IPS DF 4.7 (cell line): ENCODE measurements around the gene SLAIN1.
"Not testable (repeated sequence)": the region's sequence is repeated elsewhere in the genome, so short reads cannot be mapped to it uniquely, and the experiment has no call there.

Experiments
- DNase-seq: peaks from one replicate; pipeline ENCODE4 v3.0.0-alpha.2; 2013; ENCODE audit warnings: low spot score; ENCODE audit errors: extremely low read depth

The SLAIN1 gene

DNA sequence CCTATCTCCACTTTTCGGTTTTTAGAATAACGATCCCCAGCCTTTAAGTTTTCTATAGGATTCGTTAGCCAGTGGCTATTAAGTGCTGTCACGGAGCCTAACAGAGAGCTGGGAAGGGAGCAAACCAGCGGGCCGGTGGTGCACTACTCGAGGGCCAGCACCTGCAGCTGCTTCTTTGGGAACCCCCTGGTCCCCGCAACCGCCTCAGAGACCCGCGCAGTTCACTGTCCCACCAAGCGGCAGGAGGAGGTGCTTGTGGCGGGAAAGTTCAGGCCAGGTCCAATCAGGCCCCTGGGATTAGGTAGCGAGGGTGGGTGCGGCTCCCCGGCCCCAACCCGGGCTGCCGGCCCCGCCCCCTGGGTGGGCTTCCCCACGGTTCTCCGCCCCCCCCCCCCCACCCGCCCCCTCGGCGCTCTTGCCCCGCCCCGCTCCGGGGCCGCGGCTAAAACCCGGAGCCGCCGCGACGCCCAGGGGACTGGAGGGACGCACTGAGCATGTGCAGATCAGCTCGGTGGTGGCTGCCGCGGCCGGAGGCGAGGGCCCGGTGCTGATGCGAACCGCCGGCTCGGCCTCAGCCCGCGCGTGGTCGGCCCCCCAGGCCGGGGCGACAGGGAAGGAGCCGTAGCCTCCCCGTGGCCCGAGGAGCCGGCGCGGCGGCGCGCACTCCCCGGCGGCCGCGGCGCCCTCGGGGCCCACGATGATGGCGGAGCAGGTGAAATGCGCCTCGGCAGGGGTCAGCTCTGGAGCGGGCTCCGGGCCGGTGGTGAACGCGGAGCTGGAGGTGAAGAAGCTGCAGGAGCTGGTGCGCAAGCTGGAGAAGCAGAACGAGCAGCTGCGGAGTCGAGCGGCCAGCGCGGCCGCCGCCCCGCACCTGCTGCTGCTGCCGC lies at the start of gene SLAIN1:
Gene SLAIN1, plus strand, starts transcription at position 471 of the 887 bp plus-strand sequence. Its CDS starts 227 bp downstream, at position 698.
- peak; percentile 49 for DNase-seq

GRCh38 chr13:77650409-77650808 lies 47.1 kb upstream of the SLAIN1 start:
- DNase-seq: no peak

- DNase-seq: no peak
Observed at GRCh38 chr13:77653301-77653700, 44.2 kb upstream of the SLAIN1 start.

DNA sequence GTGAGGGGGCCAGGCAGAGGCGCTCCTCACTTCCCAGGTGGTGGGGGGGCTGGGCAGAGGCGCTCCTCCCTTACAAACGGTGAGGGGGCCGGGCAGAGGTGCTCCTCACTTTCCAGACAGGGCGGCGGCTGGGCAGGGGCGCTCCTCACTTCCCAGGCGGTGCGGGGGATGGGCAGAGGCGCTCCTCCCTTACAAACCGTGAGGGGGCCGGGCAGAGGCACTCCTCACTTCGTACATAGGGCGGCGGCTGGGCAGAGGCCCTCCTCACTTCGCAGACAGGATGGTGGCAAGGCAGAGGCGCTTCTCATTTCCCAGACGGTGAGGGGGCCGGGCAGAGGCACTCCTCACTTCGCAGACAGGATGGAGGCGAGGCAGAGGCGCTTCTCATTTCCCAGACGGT lies 37.5 kb upstream of the SLAIN1 start:
- DNase-seq: not testable (repeated sequence)

- no peak for DNase-seq
Observed at GRCh38 chr13:77660841-77661250, 36.6 kb upstream of the SLAIN1 start.

DNA sequence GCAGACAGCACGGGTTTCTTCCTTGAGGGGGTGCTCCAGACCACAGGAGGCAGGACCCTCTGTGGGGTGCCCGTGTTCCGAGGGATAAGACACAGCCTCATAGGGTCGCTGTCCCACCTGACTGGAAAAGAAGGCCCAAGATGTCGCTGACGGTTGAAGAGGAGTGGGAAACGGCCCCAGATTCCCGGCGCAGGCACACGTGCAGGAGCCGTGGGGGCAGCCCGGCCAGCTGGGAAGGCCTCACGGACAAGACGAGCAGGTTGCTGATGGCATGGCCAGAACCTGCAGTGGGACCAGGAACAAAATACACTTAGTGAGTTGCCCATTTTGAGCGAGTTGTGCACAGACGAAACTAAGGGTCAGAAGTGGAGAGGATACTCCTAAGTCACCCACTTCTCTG lies 35.2 kb upstream of the SLAIN1 start:
- not testable (repeated sequence) for DNase-seq

- not testable (repeated sequence) for DNase-seq
Observed at GRCh38 chr13:77662831-77663230, 34.7 kb upstream of the SLAIN1 start.

GRCh38 chr13:77674852-77675251 lies 22.6 kb upstream of the SLAIN1 start:
- no peak for DNase-seq

- no peak for DNase-seq
Observed at GRCh38 chr13:77678691-77679235, 18.7 kb upstream of the SLAIN1 start.

DNA sequence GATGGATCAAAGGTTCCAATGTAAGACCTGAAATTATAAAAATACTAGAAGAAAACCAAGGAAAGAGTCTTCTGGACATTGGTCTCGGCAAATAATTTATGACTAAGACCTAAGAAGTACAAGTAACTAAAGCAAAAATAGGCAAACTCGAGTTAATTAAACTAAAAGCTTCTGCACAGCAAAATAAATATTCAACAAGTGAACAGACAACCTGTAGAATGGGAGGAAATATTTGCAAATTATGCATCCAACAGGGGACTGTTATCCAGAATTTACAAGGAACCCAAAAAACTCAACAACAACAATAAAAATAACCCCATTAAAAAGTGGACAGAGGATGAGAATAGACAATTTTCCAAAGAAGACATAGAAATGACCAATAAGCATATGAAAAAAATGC lies 9.7 kb upstream of the SLAIN1 start:
- DNase-seq: no peak

DNA sequence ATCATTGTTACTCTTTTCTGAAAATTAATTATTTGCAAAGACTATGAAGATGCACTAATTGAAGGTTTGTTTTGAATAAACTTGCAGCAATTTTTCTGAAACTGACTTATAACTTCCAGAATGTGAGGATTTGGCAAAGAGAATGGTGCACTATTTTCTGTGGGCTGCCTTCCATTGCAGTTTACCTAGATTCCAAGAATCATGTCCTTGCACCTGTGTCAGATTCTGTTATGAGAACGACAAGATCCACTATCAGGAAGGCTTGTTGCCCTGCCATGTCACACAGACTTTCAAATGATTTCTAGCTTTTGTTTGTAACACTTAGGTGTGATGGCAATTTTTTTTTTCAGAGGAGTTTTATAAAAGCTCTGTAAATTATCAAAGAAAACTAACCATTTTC lies 5.6 kb upstream of the SLAIN1 start:
- no peak for DNase-seq

GRCh38 chr13:77692746-77693448 lies 4.6 kb upstream of the SLAIN1 start:
- no peak for DNase-seq

DNA sequence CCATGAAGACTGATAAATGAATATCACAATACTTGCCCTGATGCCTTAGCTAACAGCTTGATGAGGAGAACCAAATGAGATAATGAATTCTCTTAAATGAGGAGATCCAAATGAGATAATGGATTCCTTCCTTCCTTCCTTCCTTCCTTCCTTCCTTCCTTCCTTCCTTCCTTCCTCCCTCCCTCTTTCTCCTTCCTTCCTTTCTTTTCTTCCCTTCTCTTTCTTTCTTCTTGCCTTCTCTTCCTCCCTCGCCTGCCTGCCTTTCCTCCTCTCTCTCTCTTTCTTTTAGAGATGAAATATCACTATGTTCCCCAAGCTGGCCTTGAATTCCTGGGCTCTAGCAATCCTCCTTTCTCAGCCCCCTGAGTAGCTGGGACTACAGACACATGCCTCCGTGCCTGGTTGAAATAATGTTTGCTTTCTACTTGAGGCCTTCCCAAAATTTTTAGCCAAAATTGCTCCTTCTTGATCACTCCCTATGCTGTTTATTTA lies 4.0 kb upstream of the SLAIN1 start:
- DNase-seq: no peak

- no peak for DNase-seq
Observed at GRCh38 chr13:77696006-77696878, 1.2 kb upstream of the SLAIN1 start.

DNA sequence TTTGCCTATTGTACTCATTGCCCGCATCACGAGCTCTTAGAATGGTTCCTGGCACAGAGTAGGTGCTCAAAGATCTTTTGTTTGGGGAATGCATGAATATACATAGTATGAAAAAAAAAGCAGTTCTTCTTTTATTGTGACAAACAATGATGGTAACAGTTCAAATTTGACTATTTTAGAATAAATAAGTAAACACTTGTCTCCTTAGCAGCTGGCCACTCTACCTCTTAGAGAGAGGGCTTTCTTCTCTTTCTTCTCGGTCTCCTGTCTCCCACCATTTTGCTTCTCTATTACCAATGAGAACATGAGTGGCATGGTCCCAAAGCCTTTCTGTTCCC lies 639 bp upstream of the SLAIN1 start:
- DNase-seq: no peak

DNA sequence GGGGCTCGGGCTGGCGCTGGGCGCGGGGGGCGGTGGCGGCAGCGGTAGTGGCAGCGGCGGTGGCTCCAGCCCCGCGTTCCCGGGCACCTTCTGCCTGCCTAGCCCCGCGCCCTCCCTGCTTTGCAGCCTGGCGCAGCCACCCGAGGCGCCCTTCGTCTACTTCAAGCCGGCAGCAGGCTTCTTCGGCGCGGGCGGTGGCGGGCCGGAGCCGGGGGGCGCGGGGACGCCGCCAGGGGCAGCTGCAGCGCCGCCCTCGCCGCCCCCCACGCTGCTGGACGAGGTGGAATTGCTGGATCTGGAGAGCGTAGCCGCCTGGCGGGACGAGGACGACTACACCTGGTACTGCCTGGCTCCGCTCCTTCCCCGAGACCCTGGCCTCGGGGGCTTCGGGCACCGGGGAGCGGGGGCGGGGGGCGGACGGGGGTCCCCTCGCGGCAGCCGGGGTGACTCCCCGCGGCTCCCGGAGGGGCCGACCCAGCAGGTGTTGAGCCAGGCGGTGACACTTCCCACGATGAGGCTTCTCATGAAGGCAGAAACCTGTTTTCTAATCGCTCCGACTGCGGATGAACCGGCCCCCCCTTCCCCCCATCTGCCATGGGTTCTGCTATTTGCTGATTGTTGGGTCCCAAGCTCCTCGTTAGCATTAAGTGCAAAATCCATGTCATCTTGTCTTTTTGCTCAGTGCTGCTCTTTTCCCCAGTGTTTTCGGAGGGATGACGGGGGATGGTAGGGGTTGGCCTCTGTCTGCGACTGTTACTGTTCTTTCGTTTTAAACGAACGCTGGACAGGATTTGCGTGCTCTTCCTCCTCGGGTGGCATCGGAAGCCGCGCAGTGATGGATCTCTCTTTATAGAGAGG lies 943 bp downstream of the SLAIN1 start:
- no peak for DNase-seq

- no peak for DNase-seq
Observed at GRCh38 chr13:77699059-77699680, 1.7 kb downstream of the SLAIN1 start.

DNA sequence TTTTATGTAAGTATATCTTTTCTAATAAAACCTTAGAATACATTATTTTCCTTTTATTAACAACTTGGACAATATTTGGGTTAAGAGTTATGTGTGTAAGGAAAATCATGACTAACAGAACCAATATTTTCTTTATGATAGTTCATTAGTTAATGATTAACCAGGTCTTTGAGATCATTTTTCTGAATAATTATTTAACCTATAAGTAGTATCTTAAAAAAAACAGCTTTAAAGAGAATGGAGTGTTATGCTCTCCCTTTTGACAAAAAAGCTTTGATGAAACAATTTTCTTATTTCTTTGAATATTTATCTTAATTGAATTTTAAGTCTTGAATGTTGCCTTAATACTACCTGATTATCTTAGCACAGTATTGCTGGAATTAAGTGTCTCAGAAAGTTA lies 3.8 kb downstream of the SLAIN1 start:
- DNase-seq: no peak

GRCh38 chr13:77702366-77702765 lies 4.9 kb downstream of the SLAIN1 start:
- DNase-seq: no peak

DNA sequence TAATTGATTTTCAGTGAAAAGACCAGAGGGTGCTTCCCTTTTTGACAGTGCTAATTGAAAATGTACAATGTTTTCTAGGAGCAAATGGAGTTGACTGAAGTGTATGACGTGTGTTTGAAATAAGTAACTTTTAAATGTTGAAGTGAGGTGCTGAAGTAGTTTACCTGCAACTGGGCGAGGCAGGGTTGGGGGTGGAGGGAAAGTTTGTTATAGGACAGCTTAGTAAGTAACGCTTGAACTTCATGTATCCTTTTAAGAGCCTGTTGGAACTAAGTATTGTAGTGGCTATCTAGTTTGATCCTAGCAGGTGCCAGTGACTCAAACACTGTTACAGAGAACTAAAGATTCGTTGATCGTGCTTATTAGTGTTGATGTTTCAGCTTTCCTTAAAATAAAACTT lies 5.9 kb downstream of the SLAIN1 start:
- no peak for DNase-seq
